Esophagus (tissue), 2 donors: ENCODE results near the gene HOMER1. TPM values are rescaled to one million over a fixed set of nuclear protein-coding genes. Genes with fewer than 3 reads are reported as not detected.

Source experiments
- H3K27ac ChIP-seq, 2 donors: one replicate each; pipeline ENCODE4 v1.5.1; 2013; ENCODE audit warnings: low read depth in 2 of 2, mild to moderate bottlenecking in 2 of 2, inconsistent platforms in 1 of 2, low read length in 1 of 2, moderate library complexity in 1 of 2
- H3K27me3 ChIP-seq, 2 donors: one replicate each; pipeline ENCODE4 v1.6.1; 2013; ENCODE audit warnings: low read length in 2 of 2, control low read depth in 1 of 2, mild to moderate bottlenecking in 1 of 2; ENCODE audit not compliant: insufficient read depth in 2 of 2, control insufficient read depth in 1 of 2
- H3K36me3 ChIP-seq, 2 donors: one replicate each; pipeline ENCODE4 v1.6.1; 2013; ENCODE audit warnings: low read length in 1 of 2; ENCODE audit not compliant: control insufficient read depth in 2 of 2, insufficient read depth in 2 of 2
- H3K4me1 ChIP-seq, 2 donors: one replicate each; pipeline ENCODE4 v1.6.1; 2013; ENCODE audit warnings: low read length in 1 of 2; ENCODE audit not compliant: control insufficient read depth in 2 of 2, insufficient read depth in 2 of 2
- H3K4me3 ChIP-seq, 2 donors: one replicate each; pipeline ENCODE4 v1.5.1; 2013; ENCODE audit warnings: low read length in 2 of 2, mild to moderate bottlenecking in 2 of 2, low read depth in 1 of 2, moderate library complexity in 1 of 2
- H3K9me3 ChIP-seq, 2 donors: one replicate each; pipeline ENCODE4 v1.6.1; 2013; ENCODE audit warnings: mild to moderate bottlenecking in 2 of 2, low read depth in 1 of 2, low read length in 1 of 2, moderate library complexity in 1 of 2; ENCODE audit not compliant: control insufficient read depth in 2 of 2, insufficient read depth in 1 of 2
- WGBS, 2 donors: extraction: QIAGEN DNeasy Blood & Tissue Kit; methylation state at CpG; one replicate each; pipeline ENCODE4 v1.1.7; 2013; 5-methylcytosine and 5-hydroxymethylcytosine counted together
- polyA plus RNA-seq, 2 donors: library from polyadenylated mRNA; stranded (reverse); fragments of 200-250 nt; gene quantifications; one replicate each; pipeline ENCODE4 v1.2.3, GENCODE V29; 2013
- donor health status: healthy with polysubstance abuse.
- donor health status: Bipolar disorder and iron deficiency.

Gene HOMER1
- polyA plus RNA-seq, 2 donors = 1.6 to 1.7 TPM

DNA sequence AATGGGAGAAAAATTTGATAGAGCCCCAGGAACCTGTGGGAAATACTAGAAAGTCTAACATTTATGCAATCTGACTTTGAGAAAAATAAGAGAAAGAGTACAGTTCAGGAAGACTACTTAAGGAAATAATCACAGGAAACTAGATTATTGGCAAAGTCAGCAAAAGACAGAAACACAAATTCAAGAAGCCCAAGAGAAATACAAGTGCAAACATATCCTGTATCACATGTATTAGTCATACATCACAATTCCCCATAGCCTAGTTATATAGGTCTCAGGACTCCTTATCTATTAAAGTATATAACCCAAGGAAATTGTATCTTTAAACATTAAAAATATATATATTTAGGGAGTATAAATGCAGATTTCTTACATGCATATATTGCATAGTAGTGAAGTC lies 100.8 kb downstream of the HOMER1 start:
- Histone ChIP-seq H3K27me3 (no peaks in the 10 kb centered on the region), H3K4me3 (no peak overlapping the region), H3K36me3 (no peaks in the 10 kb centered on the region), H3K27ac (no peak overlapping the region), H3K4me1 (peaks cover 0 to 2% of the 10 kb centered on the region in 2 donors), H3K9me3 (no peaks in the 10 kb centered on the region)

- Histone ChIP-seq H3K27ac (no peak overlapping the region), H3K36me3 (peaks cover 0 to 3% of the 10 kb centered on the region in 2 donors), H3K4me3 (no peak overlapping the region)
Observed at GRCh38 chr5:79408028-79408427, 105.9 kb downstream of the HOMER1 start.

DNA sequence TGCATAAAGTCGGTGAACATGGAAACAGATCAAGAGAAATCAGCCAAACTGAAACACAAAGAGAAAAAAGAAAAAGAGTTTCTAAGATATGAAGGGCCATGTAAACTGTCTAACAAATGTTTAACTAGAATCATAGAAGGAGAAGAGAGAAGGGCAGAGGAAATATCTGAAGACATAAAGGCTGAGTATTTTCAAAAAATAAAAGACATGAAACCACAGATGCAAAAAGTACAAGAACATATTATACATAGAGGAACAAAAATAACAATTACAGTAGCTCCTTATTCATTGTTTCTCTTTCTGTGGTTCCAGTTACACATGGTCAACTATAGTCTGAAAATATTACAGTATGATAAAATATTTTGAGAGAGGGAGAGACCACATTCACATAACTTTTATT lies 106.3 kb downstream of the HOMER1 start:
- H3K4me1 ChIP-seq = no peaks in the 10 kb centered on the region
- no peak overlapping the region for H3K4me3 ChIP-seq
- H3K27ac ChIP-seq = no peak overlapping the region
- H3K27me3 ChIP-seq = no peaks in the 10 kb centered on the region
- no peaks in the 10 kb centered on the region for H3K9me3 ChIP-seq
- H3K36me3 ChIP-seq = peaks cover 0 to 3% of the 10 kb centered on the region in 2 donors
- WGBS, 2 donors = 89 to 91% methylated on average over 1 of the region's 1 CpG

More at GRCh38 chr5:79408028-79408427, 105.9 kb downstream of the HOMER1 start:
- H3K27me3 ChIP-seq = no peaks in the 10 kb centered on the region
- no peaks in the 10 kb centered on the region for H3K9me3 ChIP-seq
- no peaks in the 10 kb centered on the region for H3K4me1 ChIP-seq

- WGBS, 2 donors = 84 to 94% methylated on average over 5 of the region's 5 CpGs
- Histone ChIP-seq H3K4me3 (no peak overlapping the region), H3K36me3 (no peaks in the 10 kb centered on the region), H3K27me3 (no peaks in the 10 kb centered on the region), H3K4me1 (no peaks in the 10 kb centered on the region), H3K27ac (no peak overlapping the region), H3K9me3 (no peaks in the 10 kb centered on the region)
Observed at GRCh38 chr5:79401216-79401615, 112.7 kb downstream of the HOMER1 start.

- Histone ChIP-seq H3K4me1 (no peaks in the 10 kb centered on the region), H3K4me3 (no peak overlapping the region), H3K27me3 (no peaks in the 10 kb centered on the region), H3K9me3 (no peaks in the 10 kb centered on the region), H3K36me3 (no peaks in the 10 kb centered on the region), H3K27ac (no peak overlapping the region)
- 58 to 95% methylated on average over 1 of the region's 1 CpG for WGBS, 2 donors
Observed at GRCh38 chr5:79399046-79399445, 114.9 kb downstream of the HOMER1 start.

DNA sequence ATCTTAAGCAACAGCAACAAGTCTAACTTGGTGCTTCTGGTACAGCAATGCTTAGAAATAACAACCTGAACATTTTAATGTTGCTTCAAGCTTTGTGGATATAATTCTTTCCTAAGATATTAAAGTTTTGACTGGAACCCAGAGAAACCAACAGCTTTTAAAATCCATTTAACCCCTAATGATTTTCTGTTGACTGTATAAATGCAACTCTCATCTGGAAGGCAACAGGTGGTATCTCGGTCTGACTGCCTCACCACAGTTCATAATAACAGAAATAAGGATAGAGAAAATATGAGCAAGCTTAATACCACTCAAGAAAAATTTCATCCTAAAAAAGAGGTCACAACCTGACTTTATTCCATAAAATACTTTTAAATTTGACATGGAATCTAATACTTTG lies 116.9 kb downstream of the HOMER1 start:
- Histone ChIP-seq H3K27me3 (no peaks in the 10 kb centered on the region), H3K36me3 (no peaks in the 10 kb centered on the region), H3K4me3 (no peak overlapping the region), H3K27ac (no peak overlapping the region), H3K4me1 (no peaks in the 10 kb centered on the region), H3K9me3 (no peaks in the 10 kb centered on the region)
- 92 to 94% methylated on average over 1 of the region's 1 CpG for WGBS, 2 donors

GRCh38 chr5:79396265-79396664 lies 117.7 kb downstream of the HOMER1 start:
- H3K9me3 ChIP-seq = no peaks in the 10 kb centered on the region
- no peak overlapping the region for H3K27ac ChIP-seq
- no peak overlapping the region for H3K4me3 ChIP-seq

DNA sequence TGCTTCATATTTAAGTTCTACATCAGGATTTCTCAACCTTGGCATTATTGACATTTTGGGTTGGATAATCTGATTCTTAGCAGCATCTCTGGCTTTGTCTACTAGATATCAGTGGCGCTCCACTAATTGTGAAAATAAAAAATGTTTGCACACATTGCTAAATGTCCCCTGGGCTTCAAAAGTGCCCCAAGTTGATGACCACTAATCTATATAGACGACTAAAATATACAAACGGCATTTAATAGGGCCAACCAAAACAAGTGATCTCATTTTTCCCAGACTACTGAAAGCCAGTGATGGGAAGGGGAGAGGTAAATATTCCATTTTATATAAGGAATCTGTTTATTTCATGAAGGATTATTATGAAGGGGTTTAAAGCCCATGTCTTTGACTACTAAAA lies 118.6 kb downstream of the HOMER1 start:
- Histone ChIP-seq H3K4me3 (no peak overlapping the region), H3K4me1 (no peaks in the 10 kb centered on the region), H3K36me3 (no peaks in the 10 kb centered on the region), H3K9me3 (no peaks in the 10 kb centered on the region), H3K27me3 (no peaks in the 10 kb centered on the region), H3K27ac (no peak overlapping the region)
- WGBS, 2 donors = 76 to 82% methylated on average over 3 of the region's 3 CpGs

More at GRCh38 chr5:79396265-79396664, 117.7 kb downstream of the HOMER1 start:
- Histone ChIP-seq H3K36me3 (no peaks in the 10 kb centered on the region), H3K27me3 (no peaks in the 10 kb centered on the region), H3K4me1 (no peaks in the 10 kb centered on the region)

DNA sequence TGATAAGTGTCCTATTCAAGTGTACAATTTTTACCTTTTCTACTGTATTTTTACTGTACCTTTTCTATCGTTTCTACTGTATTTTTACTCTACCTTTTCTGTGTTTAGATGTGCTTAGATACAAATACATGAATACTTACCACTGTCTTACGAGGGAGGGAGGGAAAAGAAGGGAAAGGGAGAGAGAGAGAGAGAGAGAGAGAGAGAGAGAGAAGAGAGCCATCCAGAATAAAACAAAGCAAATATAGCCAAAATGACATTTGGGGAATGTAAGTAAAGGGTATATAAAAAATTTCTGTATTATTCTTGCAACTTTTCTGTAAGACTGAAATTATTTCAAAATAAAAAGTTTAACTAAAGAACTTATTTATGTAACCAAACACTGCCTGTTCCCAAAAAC lies 121.2 kb downstream of the HOMER1 start:
- H3K36me3 ChIP-seq = no peaks in the 10 kb centered on the region
- H3K27me3 ChIP-seq = no peaks in the 10 kb centered on the region
- no peak overlapping the region for H3K27ac ChIP-seq
- no peak overlapping the region for H3K4me3 ChIP-seq
- 88 to 90% methylated on average over 2 of the region's 2 CpGs for WGBS, 2 donors
- no peaks in the 10 kb centered on the region for H3K4me1 ChIP-seq
- no peaks in the 10 kb centered on the region for H3K9me3 ChIP-seq

GRCh38 chr5:79386679-79387078 lies 127.3 kb downstream of the HOMER1 start:
- Histone ChIP-seq H3K4me3 (no peak overlapping the region), H3K27ac (no peak overlapping the region), H3K4me1 (no peaks in the 10 kb centered on the region), H3K27me3 (no peaks in the 10 kb centered on the region), H3K36me3 (no peaks in the 10 kb centered on the region), H3K9me3 (no peaks in the 10 kb centered on the region)
- 100% methylated on average over 1 of the region's 1 CpG for WGBS, 2 donors
